ENCODE measurements around the gene TSC22D3.

TSC22D3 gene

GRCh38 chrX:107725761-107726555, 49.6 kb downstream of the TSC22D3 start:
- no peak for TF ChIP-seq CSRNP3 (CRISPR knock-in tag; IDR thresholded peaks at IDR 0.05)
- no peak for TF ChIP-seq TOX (CRISPR knock-in tag; IDR thresholded peaks at IDR 0.05; ENCODE audit: borderline replicate concordance)
- no peak for TF ChIP-seq SNAI2 (CRISPR knock-in tag; IDR thresholded peaks at IDR 0.05)
- no peak for TF ChIP-seq ISL1 (CRISPR knock-in tag; IDR thresholded peaks at IDR 0.05)
- TF ChIP-seq, protein P1, sequence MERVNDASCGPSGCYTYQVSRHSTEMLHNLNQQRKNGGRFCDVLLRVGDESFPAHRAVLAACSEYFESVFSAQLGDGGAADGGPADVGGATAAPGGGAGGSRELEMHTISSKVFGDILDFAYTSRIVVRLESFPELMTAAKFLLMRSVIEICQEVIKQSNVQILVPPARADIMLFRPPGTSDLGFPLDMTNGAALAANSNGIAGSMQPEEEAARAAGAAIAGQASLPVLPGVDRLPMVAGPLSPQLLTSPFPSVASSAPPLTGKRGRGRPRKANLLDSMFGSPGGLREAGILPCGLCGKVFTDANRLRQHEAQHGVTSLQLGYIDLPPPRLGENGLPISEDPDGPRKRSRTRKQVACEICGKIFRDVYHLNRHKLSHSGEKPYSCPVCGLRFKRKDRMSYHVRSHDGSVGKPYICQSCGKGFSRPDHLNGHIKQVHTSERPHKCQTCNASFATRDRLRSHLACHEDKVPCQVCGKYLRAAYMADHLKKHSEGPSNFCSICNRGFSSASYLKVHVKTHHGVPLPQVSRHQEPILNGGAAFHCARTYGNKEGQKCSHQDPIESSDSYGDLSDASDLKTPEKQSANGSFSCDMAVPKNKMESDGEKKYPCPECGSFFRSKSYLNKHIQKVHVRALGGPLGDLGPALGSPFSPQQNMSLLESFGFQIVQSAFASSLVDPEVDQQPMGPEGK (CRISPR knock-in tag; IDR thresholded peaks at IDR 0.05; ENCODE audit: borderline replicate concordance) = no peak
- TF ChIP-seq ZNF70 (CRISPR knock-in tag; IDR thresholded peaks at IDR 0.05) = no peak
- no peak for TF ChIP-seq ZFP3 (CRISPR knock-in tag; IDR thresholded peaks at IDR 0.05)
- no peak for TF ChIP-seq ZFP30 (CRISPR knock-in tag; IDR thresholded peaks at IDR 0.05)
- TF ChIP-seq CSDC2 (CRISPR knock-in tag; IDR thresholded peaks at IDR 0.05) = no peak
- no peak for TF ChIP-seq GLIS3 (CRISPR knock-in tag; IDR thresholded peaks at IDR 0.05)
- TF ChIP-seq ZNF8 (CRISPR knock-in tag; IDR thresholded peaks at IDR 0.05) = no peak
- no peak for ATAC-seq

GRCh38 chrX:107724653-107725052, 50.9 kb downstream of the TSC22D3 start:
- TF ChIP-seq ZNF70 (CRISPR knock-in tag; IDR thresholded peaks at IDR 0.05) (no peak), ZNF8 (CRISPR knock-in tag; IDR thresholded peaks at IDR 0.05) (no peak), ISL1 (CRISPR knock-in tag; IDR thresholded peaks at IDR 0.05) (no peak), BACH2 (CRISPR knock-in tag; IDR thresholded peaks at IDR 0.05; ENCODE audit: borderline replicate concordance) (no peak), POU6F1 (CRISPR knock-in tag; IDR thresholded peaks at IDR 0.05; ENCODE audit: borderline replicate concordance, low read depth) (no peak), SNAI2 (CRISPR knock-in tag; IDR thresholded peaks at IDR 0.05) (no peak), GLIS3 (CRISPR knock-in tag; IDR thresholded peaks at IDR 0.05) (no peak), ZNF565 (CRISPR knock-in tag; conservative IDR thresholded peaks at IDR 0.05; ENCODE audit: low read depth) (no peak), CSDC2 (CRISPR knock-in tag; IDR thresholded peaks at IDR 0.05) (no peak), PPARA (CRISPR knock-in tag; IDR thresholded peaks at IDR 0.05; ENCODE audit: borderline replicate concordance) (no peak), ZFP30 (CRISPR knock-in tag; IDR thresholded peaks at IDR 0.05) (no peak), RARB (CRISPR knock-in tag; IDR thresholded peaks at IDR 0.05) (no peak), TOX (CRISPR knock-in tag; IDR thresholded peaks at IDR 0.05; ENCODE audit: borderline replicate concordance) (no peak), ZC3H10 (CRISPR knock-in tag; IDR thresholded peaks at IDR 0.05) (no peak), ARNTL (CRISPR knock-in tag; IDR thresholded peaks at IDR 0.05; ENCODE audit: borderline replicate concordance, low read depth) (no peak), CREB5 (CRISPR knock-in tag; IDR thresholded peaks at IDR 0.05; ENCODE audit: low read depth) (no peak), ZFP3 (CRISPR knock-in tag; IDR thresholded peaks at IDR 0.05) (no peak), CSRNP3 (CRISPR knock-in tag; IDR thresholded peaks at IDR 0.05) (no peak), TCF4 (CRISPR knock-in tag; IDR thresholded peaks at IDR 0.05; ENCODE audit: borderline replicate concordance) (no peak)
- TF ChIP-seq, protein P1 (CRISPR knock-in tag; IDR thresholded peaks at IDR 0.05; ENCODE audit: borderline replicate concordance) = no peak
- ATAC-seq = no peak
